IPS-18c (cell line): ENCODE measurements around the gene ITSN2.

ENCODE experiments used
- H3K4me3 ChIP-seq: 2 replicates; pipeline ENCODE4 v1.7.0; 2013; ENCODE audit warnings: low read depth, mild to moderate bottlenecking, low read length, moderate library complexity; ENCODE audit not compliant: insufficient read depth
- H3K9me3 ChIP-seq: one replicate; pipeline ENCODE4 v1.6.1; 2013; ENCODE audit warnings: mild to moderate bottlenecking, low read length, moderate library complexity; ENCODE audit not compliant: control insufficient read depth, insufficient read depth

ITSN2 gene

DNA sequence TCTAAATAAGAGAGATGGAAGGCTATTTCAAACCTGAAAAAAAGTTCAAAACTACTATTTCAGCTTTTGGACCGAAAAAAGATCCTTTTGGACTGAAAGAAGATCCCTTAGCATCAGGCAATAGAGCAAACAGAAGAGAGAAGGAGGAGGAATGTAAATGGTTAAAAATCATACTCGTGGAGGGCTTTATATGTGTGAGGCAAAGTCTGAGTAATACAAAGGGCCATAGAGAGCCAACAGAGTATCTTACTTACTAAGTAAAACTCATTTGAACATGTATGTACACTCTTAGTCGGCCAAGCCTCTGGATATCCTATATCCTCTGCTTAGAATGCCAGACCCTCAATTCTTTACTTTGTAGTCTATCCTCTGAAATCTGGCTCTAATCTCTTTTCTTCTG lies 55.7 kb downstream of the ITSN2 start:
- H3K9me3 ChIP-seq: no peaks in the 10 kb centered on the region
- H3K4me3 ChIP-seq: no peak overlapping the region

DNA sequence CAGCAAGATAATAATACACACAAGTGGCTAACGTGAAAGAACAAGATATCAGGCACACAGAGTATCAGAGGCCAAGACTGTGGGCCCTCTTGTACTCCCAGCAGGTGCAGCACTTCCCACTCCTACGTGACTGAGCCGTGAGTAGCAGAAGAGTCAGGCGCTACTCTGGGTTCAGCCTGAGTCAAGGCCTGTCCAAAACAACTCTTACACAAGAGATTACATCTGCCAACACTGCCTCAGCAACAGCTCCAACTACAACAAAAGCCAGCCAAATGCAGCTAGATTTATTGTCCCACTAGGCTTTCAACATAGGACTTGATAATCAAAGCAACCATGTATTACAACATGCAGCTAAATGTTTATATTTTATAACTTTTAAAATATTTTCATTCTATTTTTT lies 56.2 kb downstream of the ITSN2 start:
- Histone ChIP-seq H3K9me3 (no peaks in the 10 kb centered on the region), H3K4me3 (no peak overlapping the region)

DNA sequence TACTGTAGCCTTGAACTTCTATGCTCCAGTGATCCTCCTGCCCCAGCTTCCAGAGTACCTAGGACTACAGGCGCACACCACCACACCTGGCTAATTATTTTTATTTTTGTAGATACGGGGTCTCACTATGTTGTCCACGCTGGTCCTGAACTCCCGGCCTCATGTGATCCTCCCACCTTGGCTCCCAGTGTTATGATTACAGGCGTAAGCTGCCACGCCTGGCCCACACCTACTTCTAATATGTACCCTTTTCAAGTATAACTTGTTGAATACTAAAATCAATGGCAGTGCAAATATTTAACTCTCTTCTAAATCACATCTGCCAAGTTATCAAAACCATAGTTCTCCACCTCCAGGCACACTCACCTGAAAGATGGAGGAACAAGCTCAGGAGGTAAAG lies 58.7 kb downstream of the ITSN2 start:
- no peak overlapping the region for H3K4me3 ChIP-seq
- no peaks in the 10 kb centered on the region for H3K9me3 ChIP-seq

DNA sequence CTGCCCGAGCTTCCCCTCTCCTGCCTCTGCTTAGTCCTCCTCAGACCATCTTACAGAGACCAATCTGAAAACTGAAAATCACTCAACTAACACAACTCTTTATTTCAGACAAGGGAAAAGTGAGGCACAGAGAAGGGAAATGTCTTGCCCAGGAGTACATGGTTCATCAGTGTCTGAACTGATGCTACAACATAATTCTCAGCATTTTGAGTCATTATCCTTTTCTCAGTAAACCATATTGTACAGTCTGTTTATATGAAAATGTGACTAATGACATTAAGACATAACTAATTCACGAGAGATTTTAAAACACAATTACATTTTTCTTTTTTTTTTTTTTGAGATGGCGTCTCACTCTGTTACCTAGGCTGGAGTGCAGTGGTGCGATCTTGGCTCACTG lies 62.7 kb downstream of the ITSN2 start:
- H3K9me3 ChIP-seq: no peaks in the 10 kb centered on the region

DNA sequence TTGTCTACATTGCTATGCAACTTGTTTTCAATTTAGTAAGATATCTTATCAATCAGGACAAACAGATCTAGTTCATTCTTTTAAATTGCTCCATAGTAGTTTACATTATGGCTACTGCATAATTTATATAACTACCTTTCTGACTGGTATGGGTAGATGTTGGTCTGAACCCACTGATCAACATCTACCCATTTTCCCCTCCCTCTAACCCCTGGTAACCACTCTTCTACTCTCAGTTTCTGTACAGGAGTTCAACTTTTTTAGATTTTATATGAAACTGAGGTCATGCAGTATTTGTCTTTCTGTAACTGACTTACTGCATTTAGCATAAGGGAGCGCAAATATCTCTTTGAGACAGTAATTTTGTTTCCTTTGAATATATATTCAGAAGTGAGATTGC lies 73.2 kb downstream of the ITSN2 start:
- Histone ChIP-seq H3K4me3 (no peak overlapping the region), H3K9me3 (no peaks in the 10 kb centered on the region)

More for the DNA sequence above, 62.7 kb downstream of the ITSN2 start:
- H3K4me3 ChIP-seq: no peak overlapping the region

DNA sequence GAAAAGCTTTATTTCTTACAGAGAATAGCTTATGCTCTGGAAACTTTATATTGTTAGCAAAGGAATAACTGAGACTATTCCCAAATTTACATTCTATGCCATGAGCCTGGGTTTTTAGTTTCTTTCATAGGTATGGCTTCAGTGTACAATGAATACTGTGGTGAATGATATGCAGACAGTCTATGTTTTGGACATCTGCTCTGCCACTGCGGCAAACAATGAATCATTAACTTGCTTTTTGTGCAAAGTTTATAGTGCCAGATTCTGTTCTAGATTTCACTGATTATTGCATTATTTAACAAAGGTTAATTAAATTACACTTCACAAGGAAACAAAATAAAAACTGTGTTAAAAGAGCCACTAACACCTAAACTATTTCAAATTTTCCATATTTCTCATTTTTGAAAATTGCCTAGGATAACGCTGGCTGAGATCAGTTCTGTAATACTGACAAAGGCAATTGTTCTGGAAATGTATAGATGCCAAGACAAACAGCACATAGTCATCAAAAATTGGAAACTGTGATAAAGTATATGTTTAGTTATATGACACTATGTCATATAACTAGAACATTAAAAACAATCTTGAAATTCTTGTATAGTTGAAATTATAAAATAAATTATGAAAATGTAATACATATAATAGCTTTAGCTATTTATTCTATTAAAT lies 74.7 kb downstream of the ITSN2 start:
- Histone ChIP-seq H3K4me3 (no peak overlapping the region), H3K9me3 (no peaks in the 10 kb centered on the region)

DNA sequence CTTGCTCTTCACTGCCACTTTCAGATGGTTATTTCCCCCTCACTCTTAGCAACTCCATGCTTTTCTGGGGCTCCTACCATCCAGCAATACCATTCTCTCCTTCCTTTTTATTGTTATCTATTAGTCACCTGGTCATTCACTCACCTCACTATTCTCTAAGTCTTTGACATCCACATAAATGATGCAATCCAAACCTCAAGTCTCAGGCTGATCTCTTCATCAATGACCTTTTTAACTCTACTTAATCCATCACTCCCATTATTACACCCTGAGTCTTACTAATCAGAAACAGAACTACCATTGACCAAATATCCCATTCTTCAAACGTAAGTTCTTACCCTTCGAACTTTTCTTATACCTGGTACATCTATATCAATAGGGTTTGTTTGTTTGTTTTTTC lies 79.7 kb downstream of the ITSN2 start:
- no peak overlapping the region for H3K4me3 ChIP-seq
- H3K9me3 ChIP-seq: no peaks in the 10 kb centered on the region

DNA sequence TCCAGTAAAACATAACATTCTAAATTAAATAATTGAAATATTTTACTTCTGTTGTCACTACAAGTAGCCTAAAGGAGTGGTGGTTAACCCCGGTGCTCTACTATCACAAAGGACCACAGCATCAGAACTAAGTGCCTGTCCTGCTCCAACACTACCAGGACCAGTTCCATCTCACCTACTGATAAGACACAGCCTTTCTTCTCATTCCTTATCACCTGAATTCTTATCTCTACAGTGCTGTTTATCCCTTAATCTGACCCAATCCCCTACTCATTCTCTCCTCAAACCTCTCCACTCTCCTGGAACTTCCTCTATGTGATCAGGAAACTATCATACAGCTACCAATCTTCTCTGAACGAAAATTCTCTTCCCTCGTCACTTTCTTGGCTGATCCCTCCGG lies 80.2 kb downstream of the ITSN2 start:
- no peaks in the 10 kb centered on the region for H3K9me3 ChIP-seq
- H3K4me3 ChIP-seq: no peak overlapping the region

DNA sequence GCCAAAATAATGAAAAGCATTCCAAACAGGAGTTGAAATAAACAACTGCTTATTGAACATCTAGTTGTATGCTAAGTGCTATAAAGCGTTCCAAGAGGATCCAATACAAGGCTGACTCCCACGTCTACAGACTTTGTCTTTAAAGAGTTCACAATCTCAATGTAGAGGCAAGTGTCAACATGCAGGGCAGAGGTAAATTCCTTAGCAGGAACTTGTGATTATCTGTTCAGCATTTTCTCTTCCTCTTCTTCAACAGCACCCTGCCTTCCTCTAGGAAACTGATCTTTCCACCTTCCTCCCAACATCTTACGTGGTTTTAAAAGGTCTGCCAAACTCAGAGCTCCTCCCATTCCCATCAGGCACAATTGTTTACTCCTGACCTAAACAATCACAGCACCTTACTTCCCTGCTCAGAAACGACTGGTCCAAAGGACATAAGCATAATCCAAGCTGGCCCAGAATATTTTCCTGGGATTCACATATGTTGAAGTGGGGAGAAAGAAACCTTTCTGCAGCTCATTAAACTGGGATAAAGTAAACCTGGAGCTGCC lies 83.9 kb downstream of the ITSN2 start:
- Histone ChIP-seq H3K9me3 (no peaks in the 10 kb centered on the region), H3K4me3 (no peak overlapping the region)

DNA sequence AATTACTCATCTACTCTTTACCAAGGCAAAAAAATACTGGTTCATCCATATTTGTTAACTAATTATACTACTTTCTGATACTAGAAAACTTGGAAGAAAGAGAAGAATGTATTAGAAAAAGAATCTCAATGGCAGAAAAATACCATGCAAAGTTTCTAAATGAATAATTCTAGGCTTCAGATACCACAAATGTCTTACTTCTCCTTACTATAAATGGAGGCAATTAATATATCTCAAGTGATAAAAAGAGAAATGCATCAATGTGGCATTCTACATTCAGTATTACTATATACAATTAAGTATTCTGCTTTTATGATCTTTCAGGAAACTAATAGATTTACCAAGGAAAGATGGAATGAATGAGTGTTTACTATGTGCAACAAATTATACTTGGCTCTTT lies 85.5 kb downstream of the ITSN2 start:
- Histone ChIP-seq H3K4me3 (no peak overlapping the region), H3K9me3 (no peaks in the 10 kb centered on the region)

DNA sequence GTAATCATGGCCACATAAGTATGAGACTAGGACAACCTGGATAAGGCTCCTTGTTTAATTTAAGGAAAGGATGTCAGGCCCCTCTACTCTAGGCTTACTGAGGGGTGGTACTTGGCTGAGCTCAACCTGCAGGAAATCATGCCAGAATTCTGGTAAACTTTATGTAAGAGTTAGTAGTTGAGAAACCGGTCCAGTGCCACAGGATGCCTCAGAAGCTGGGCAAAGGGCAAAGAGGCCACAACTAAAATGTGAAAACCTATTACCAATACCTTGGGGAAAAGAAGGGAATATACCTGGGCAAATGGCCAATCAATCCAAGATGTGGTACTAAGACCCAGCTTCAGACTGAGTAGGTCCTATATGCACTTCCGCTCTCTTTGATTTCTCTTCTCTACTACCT lies 86.7 kb downstream of the ITSN2 start:
- Histone ChIP-seq H3K9me3 (no peaks in the 10 kb centered on the region), H3K4me3 (no peak overlapping the region)

DNA sequence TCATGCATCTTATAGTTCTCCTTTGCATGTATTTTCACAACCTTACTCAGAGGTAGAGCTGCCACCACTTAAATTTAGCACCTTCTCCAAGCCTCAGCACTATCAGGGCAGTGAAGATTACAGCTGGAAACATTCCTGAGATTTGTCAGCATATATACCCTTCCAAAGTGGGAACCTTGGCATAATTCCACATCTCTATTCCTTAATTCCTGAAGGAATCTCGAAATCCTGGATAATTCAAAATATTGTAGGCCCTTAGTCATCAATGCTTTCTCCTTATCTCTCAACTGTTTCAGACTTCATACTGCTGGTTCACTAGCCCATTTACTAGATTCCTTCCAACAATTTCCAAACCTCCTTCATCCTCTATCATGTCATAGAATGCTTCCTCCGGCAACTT lies 87.4 kb downstream of the ITSN2 start:
- H3K4me3 ChIP-seq: no peak overlapping the region
- H3K9me3 ChIP-seq: no peaks in the 10 kb centered on the region

DNA sequence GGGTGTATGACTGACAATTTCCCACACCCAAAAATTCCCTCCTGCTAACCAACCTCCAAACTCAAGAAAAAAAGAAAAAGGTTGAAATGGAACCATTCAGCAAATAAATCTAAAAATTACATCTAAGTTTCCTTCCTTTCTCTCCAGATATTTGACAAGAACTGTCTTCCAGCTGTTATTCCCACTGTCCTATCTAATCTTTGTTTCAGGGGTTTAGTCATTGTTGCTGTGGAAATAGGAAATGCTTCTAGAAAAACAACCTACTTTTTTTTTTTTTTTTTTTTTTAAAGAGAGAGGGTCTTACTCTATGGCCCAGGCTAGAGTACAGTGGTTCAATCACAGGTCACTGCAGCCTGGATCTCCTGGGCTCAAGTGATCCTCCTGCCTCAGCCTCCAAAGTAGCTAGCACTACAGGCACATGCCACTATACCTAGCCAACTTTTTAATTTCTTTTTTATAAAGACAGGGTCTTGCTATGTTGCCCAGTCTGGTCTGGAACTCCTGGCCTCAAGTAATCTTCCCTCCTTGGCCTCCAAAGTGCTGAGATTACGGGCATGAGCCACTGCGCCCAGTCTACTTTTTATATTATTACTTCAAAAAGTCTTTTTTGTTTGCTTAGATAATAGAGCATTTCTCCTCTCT lies 88.1 kb downstream of the ITSN2 start:
- Histone ChIP-seq H3K4me3 (no peak overlapping the region), H3K9me3 (no peaks in the 10 kb centered on the region)

DNA sequence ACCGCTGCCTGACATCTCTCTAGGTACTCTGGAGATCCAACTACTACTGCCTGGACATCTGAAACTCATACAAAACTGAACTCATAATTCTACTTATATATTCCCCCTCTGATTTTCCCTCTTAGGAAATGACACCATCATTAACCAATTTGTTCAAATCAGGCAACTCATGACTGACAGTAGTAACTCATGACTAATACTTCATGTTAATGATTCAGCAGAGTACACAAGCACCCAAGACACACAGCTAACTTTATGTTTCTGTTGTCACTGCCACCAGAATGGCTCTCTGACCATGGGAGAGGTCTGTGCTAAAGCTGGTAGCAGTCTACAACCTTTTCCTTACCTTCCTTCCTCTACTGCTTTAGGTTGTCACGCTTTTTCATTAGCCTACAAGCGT lies 91.1 kb downstream of the ITSN2 start:
- H3K4me3 ChIP-seq: no peak overlapping the region

DNA sequence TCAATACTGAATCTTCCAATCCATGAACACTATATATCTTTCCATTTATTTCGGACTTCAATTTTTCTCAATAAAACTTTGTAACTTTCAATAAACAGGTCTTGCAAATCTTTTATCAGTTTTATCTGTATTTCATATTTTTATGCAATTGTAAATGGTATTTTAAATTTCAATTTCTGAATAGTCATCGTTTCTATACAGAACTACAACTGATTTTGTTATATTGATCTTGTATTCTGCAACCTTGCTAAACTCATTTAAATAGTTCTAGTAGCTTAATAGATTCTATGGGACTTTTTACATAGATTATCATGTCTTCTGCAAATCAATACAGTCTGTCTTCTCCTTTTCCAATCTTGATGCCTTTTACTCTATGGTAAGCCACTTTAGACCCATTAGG lies 95.1 kb downstream of the ITSN2 start:
- no peak overlapping the region for H3K4me3 ChIP-seq

More for the DNA sequence above, 91.1 kb downstream of the ITSN2 start:
- no peaks in the 10 kb centered on the region for H3K9me3 ChIP-seq

DNA sequence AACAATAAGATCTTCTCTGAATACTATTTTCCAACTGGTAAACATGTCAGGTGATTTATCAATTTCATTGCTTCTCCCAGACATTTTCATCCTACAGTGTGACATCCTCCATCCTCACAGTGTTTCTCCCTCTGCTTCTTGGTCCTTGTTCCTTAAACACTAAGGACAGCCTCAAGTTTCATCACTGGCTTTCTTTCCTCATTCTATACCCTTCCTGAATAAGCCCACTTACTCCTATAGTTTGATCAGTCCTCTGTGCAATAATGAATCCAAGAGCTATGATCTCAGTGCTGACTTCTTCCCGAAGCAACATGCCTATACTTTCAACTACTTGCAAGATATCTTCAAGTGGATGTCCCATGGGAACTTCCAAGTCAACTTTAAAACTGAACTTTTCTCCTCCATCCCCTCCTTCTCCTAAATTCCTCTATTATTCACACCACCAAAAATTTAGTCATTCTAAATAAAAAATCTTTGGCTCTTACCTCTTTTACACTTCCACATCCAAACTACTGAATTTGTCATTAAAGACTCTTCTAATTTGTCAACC lies 97.8 kb downstream of the ITSN2 start:
- no peak overlapping the region for H3K4me3 ChIP-seq
- no peaks in the 10 kb centered on the region for H3K9me3 ChIP-seq

More for the DNA sequence above, 95.1 kb downstream of the ITSN2 start:
- no peaks in the 10 kb centered on the region for H3K9me3 ChIP-seq

DNA sequence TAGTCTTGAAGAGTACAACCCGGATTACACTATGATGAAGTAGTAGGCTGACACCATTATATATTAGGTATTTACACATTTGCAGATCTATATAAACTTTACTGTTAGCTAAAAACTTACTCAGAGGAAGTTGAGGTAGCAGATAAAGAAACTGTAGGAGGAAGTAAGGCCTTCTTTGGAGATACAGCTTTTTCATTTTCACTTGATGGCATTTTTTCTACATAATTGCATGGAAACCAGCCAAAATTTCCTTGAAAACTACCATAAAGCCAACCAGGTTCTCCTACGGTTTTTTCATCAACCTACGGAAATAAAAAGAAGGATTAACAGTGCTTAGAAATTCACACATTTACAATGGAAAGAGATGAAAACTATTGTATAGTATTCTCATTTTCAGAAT lies 98.9 kb downstream of the ITSN2 start:
- Histone ChIP-seq H3K9me3 (no peaks in the 10 kb centered on the region), H3K4me3 (no peak overlapping the region)

DNA sequence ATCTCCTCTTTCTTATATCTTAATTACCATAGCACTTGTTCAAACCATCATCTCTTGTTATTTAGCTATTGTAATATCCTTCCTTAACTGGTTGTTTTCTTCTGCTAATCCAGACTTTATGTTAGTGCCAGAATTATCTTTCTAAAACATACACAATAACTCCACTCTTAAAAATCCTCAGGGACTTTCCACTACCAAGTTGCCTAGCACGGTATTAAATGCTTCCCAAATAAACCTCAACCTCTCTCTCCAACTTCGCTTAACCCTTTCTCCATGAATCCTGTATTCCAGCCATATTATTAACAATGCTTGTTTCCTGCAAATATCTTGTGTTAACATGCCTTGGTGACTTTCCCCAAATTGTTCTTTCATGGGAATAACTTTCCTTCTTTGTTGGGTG lies 101.0 kb downstream of the ITSN2 start:
- Histone ChIP-seq H3K9me3 (no peaks in the 10 kb centered on the region), H3K4me3 (no peak overlapping the region)
